BJ (cell line): ENCODE measurements around the gene GSDME. TPM values are rescaled to one million over a fixed set of nuclear protein-coding genes. Genes with fewer than 3 reads are reported as not detected.

Source experiments
- CTCF ChIA-PET: fragments of 350-600 bp; formaldehyde crosslinking; extraction: SDS; loops from one replicate; lab custom pipeline; 2021; ENCODE audit warnings: antibody characterized with exemption, inconsistent platforms; lab: Yijun Ruan, JAX
- POLR2A ChIA-PET: fragments of 300-600 bp; sonication (Branson Sonifier 250); formaldehyde crosslinking; extraction: SDS; loops from one replicate; lab custom pipeline; 2021; ENCODE audit warnings: antibody characterized with exemption; lab: Charles Lee
- DNase-seq: peaks from one replicate; pipeline ENCODE4 v3.0.0-alpha.2; 2011; ENCODE audit warnings: low read depth
- H3K27me3 ChIP-seq: 2 replicates; pipeline ENCODE4 v1.6.0; 2011; ENCODE audit warnings: low read length; ENCODE audit not compliant: control insufficient read depth, insufficient read depth
- H3K36me3 ChIP-seq: 2 replicates; pipeline ENCODE4 v1.5.1; 2011; ENCODE audit warnings: low read length; ENCODE audit not compliant: control insufficient read depth, insufficient read depth
- H3K4me3 ChIP-seq: 2 replicates; pipeline ENCODE4 v1.5.1; 2011; ENCODE audit warnings: low read depth, mild to moderate bottlenecking, control low read depth, low read length
- CTCF ChIP-seq: IDR thresholded peaks from 2 replicates; pipeline ENCODE4 v1.5.1; 2011; ENCODE audit warnings: low read depth, mild to moderate bottlenecking, control low read depth, inconsistent platforms, low read length, moderate library complexity; ENCODE audit not compliant: insufficient read depth
- polyA plus RNA-seq: library from polyadenylated mRNA; depleted of rRNA; stranded (reverse); fragments of >200 nt; gene quantifications from 2 replicates; pipeline ENCODE4 v1.2.3, GENCODE V29; 2011; rRNA removed

GSDME gene
- polyA plus RNA-seq, 1 experiment: 44.3 TPM

GRCh38 chr7:24656608-24657007 is 100.7 kb downstream of the GSDME start:
- POLR2A ChIA-PET: no interaction called here
- no peak for TF ChIP-seq CTCF
- H3K36me3 ChIP-seq: no peaks in the 10 kb centered on the region
- DNase-seq: no peak
- H3K27me3 ChIP-seq: no peaks in the 10 kb centered on the region
- no peak overlapping the region for H3K4me3 ChIP-seq
- CTCF ChIA-PET: interaction anchor here (0.6 to 2.7 kb wide), 7 partner anchors 9 to 81 kb away, joined by 3 to 12 read pairs (median 4); no protein-coding TSS in a partner anchor

GRCh38 chr7:24654305-24654704 is 103.0 kb downstream of the GSDME start:
- H3K27me3 ChIP-seq: no peaks in the 10 kb centered on the region
- no peak overlapping the region for H3K4me3 ChIP-seq
- H3K36me3 ChIP-seq: no peaks in the 10 kb centered on the region
- POLR2A ChIA-PET: no interaction called here
- no peak for TF ChIP-seq CTCF
- CTCF ChIA-PET: interaction anchor here (0.6 to 1.5 kb wide), 3 partner anchors 10 to 578 kb away, joined by 3 to 6 read pairs (median 3); no protein-coding TSS in a partner anchor
- DNase-seq: no peak

- ChIA-PET CTCF (interaction anchor here (0.5 to 1.5 kb wide), 3 partner anchors 11 to 393 kb away, joined by 3 to 6 read pairs (median 3); no protein-coding TSS in a partner anchor), POLR2A (no interaction called here)
- TF ChIP-seq CTCF: no peak
- no peaks in the 10 kb centered on the region for H3K36me3 ChIP-seq
- no peak for DNase-seq
- H3K27me3 ChIP-seq: no peaks in the 10 kb centered on the region
- H3K4me3 ChIP-seq: no peak overlapping the region
These were observed 103.8 kb downstream of the GSDME start for GRCh38 chr7:24653316-24654085.

- POLR2A ChIA-PET: no interaction called here
- DNase-seq: no peak
- H3K4me3 ChIP-seq: no peak overlapping the region
- CTCF ChIA-PET: interaction anchor here (0.6 to 1.5 kb wide), 4 partner anchors 12 to 76 kb away, joined by 3 to 6 read pairs (median 3); no protein-coding TSS in a partner anchor
- no peaks in the 10 kb centered on the region for H3K27me3 ChIP-seq
- no peaks in the 10 kb centered on the region for H3K36me3 ChIP-seq
- TF ChIP-seq CTCF: no peak
These were observed 104.9 kb downstream of the GSDME start for GRCh38 chr7:24652251-24652939.

Other genes starting within 250 kb of the GSDME start
- 2.7 and 5.1 TPM in 2 replicates for gene PALS2, start 184.0 kb downstream of the GSDME start, polyA plus RNA-seq
- gene OSBPL3, start 222.7 kb upstream of the GSDME start, polyA plus RNA-seq: 26.5 and 27.1 TPM in 2 replicates